Left colon (tissue), 2 donors: Measurements from ENCODE around the gene IL1RAPL2. TPM values are rescaled to one million over a fixed set of nuclear protein-coding genes. Genes with fewer than 3 reads are reported as not detected.

Experiments
- ATAC-seq: fragments of 200-7000 bp; cut with Tn5 transposase; one replicate; pipeline ENCODE4 v1.9.1; 2020; ENCODE audit warnings: mild to moderate bottlenecking, moderate library complexity
- DNase-seq, 2 donors: peaks; one replicate each; pipeline ENCODE4 v3.0.0-alpha.2; 2020
- intact Hi-C, 2 donors: fragments of 100-400 bp; cut with DNase I in 1 of 2; cut with micrococcal nuclease in 1 of 2; formaldehyde crosslinking; loops; one replicate each; pipeline versions ENCODE4 v1.11.2 to v1.14.0; 2022; cut with DNase I, micrococcal nuclease
- total RNA-seq, 2 donors: library from RNA; stranded (reverse); fragmentation: NEBNext Ultra II Directional; extraction: Animal tissue kit (Norgen Biotek cat#: 25700); gene quantifications; one replicate each; pipeline ENCODE4 v1.2.1, GENCODE V29; 2021
- donor health status: DM: no; HTN: no; CAD: no.
- donor health status: DM: yes; HTN: yes; CAD: no.

The IL1RAPL2 gene
- total RNA-seq, 2 donors from 2014 or later = not detected

DNA sequence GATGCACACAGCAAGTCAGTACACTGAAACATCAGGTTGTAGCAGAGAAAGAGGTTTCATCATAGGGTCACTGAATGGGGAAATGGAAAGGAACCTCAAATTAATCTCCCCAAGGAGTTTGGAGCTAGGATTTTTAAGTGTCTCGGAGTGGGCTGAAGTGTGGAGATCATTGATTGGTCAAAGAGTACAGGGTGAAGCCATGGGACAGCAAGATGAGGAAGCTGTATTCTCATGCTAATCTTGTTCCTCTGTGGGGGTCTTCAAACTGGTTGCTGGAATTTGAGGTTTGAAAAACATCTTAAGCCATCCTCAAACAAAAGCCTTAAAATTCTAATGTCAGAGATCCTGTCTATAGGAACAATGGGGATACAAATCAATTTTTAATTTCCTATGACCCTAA lies 733.3 kb downstream of the IL1RAPL2 start:
- ATAC-seq = no peak
- no peak for DNase-seq
- intact Hi-C loops = no loop called here

DNA sequence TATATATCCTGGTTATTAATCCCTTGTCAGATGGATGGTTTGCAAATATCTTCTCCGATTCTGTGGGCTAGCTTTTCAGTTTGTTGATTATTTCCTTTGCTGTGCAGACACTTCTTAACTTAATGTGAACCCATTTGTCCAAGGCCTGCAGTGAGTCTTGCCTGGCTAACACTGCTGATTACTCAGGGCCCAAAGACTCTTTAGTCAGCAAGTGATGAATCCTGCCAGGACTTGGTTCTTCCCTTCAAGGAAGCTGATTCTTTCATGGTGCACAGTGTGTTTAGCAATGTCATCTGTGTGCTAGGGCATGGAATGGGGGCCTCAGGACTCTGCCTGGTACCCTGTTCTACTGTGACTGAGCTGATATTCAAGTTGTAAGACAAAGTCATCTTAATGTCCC lies 736.2 kb downstream of the IL1RAPL2 start:
- intact Hi-C loops = no loop called here
- no peak for ATAC-seq
- DNase-seq = no peak

DNA sequence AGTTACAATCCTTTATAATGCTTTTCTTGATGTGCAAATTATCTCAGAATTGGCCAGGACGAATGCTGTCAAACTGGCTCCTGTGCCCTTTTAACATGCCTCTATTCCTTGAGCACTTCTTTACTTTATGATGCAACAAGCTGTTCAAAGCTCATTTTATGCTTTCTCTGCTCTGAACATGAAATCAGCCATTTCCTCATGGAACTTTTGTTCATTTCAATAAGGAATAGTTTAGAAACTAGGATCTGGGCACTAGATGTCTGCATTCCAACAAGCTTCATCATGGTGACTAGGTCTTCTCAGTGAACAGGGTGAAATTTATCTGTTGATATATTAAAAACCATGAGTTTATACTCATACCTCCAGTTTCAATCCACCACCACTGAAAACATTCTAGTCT lies 741.8 kb downstream of the IL1RAPL2 start:
- ATAC-seq = no peak
- intact Hi-C loops = no loop called here
- DNase-seq = no peak

- intact Hi-C loops = no loop called here
- no peak for DNase-seq
- ATAC-seq = no peak
These were observed 747.6 kb downstream of the IL1RAPL2 start for GRCh38 chrX:105313596-105313995.

- ATAC-seq = no peak
- DNase-seq = no peak
- intact Hi-C loops = no loop called here
These were observed 748.5 kb downstream of the IL1RAPL2 start for GRCh38 chrX:105314458-105314857.

- ATAC-seq = no peak
- no peak for DNase-seq
- intact Hi-C loops = no loop called here
These were observed 749.2 kb downstream of the IL1RAPL2 start for GRCh38 chrX:105315248-105315647.

DNA sequence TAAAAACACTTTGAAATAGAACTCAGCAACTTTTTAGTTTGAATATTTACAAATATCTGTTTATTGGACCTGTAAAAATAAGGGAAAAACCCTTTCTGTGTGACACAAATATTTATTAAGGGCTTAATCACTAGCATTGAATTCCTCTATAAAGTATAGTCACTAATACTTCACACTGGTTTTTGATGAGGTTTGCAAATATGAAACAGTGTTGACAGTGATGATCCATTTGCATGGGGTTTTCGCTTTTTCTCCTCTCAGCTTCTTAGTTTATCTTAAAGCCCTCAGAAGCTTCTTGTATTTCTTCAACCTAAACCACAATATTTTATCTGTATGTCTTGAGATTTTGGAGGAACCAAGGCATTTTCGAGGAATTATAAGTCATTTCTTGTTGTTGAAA lies 751.1 kb downstream of the IL1RAPL2 start:
- DNase-seq = no peak
- intact Hi-C loops = no loop called here
- ATAC-seq = no peak

DNA sequence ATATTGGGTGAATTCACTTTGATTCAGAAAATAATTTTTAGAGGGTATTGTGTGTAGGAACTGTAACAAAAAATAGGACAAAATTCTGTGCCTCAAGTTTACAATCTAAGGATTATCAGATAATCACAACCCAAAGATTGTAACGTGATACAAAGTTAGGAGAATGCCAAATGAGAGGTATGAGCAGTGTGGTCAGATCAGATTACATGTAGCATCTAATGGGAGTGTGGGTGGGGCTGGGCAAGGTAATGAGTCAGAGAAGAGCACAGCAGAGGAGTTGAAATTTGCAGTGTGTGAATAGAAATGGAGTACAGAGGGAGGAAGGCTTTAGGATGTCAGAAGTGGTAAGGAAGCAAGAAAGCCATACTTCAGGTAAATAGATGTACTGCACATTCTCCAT lies 757.9 kb downstream of the IL1RAPL2 start:
- no peak for ATAC-seq
- DNase-seq = no peak
- intact Hi-C loops = no loop called here

DNA sequence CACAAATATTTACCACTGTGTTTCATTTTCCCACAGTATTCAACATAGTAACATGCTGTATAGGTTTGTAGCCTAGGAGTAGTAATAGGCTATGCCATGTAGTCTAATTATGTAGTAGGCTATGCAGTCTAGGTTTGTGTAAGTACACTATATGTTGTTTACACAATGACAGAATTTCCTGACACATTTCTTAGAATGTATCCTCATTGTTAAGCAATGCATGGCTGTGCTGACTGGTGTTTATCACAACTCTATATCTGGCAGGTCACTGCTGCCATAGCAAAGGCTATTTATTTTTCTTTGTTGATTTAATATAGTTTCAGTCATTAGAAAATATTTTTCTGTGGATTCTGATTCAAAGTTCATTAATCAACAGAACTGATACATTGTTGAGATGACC lies 762.8 kb downstream of the IL1RAPL2 start:
- DNase-seq = no peak
- no peak for ATAC-seq
- intact Hi-C loops = no loop called here

DNA sequence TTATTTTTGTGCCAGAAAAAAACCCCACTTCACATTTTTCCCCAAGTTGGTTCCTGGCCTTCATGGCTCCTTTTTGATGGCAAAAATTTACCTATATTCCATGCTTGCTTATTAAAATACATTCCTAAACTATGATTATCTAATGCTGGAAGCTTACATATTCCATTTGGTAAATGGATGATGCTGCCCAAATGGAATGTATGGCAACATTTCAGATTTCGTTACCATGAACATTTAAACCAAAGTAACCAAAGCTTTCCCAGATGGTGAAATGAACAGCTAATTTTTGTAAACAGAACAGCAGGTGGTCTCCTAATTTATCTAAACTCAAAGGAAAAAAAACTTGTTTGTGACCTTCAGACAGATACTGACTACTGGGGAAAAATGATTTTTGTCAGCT lies 765.2 kb downstream of the IL1RAPL2 start:
- intact Hi-C loops = no loop called here
- ATAC-seq = no peak
- DNase-seq = no peak

- intact Hi-C loops = no loop called here
- DNase-seq (no peak), ATAC-seq (no peak)
These were observed 781.4 kb downstream of the IL1RAPL2 start for GRCh38 chrX:105347373-105347772.

- DNase-seq = no peak
- ATAC-seq = no peak
- intact Hi-C loops = no loop called here
These were observed 783.5 kb downstream of the IL1RAPL2 start for GRCh38 chrX:105349476-105349875.

- ATAC-seq = no peak
- intact Hi-C loops = no loop called here
- DNase-seq = no peak
These were observed 809.8 kb downstream of the IL1RAPL2 start for GRCh38 chrX:105375816-105376215.

- intact Hi-C loops = no loop called here
- ATAC-seq (no peak), DNase-seq (no peak)
These were observed 858.7 kb downstream of the IL1RAPL2 start for GRCh38 chrX:105424729-105425128.

GRCh38 chrX:105451401-105451800 lies 885.4 kb downstream of the IL1RAPL2 start:
- DNase-seq (no peak), ATAC-seq (no peak)
- intact Hi-C loops = no loop called here

DNA sequence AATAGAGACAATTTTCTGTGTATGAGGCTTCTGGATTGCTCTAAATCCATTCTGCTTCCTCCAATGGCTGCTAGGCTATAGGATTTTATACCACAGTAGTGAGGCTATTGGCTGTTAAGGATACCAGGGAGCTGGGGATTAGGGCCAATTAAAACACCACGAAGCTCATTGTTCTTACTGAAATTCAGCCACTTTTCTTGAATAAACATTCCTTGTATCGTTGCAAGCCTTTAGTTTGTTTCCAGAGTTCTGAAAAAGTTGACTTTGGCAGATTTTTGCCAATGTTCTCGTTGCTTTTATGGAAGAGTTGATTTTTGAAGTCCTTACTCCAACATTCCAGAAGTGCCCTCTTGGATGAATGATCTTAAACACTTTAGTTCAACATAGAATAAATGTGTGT lies 892.8 kb downstream of the IL1RAPL2 start:
- intact Hi-C loops = no loop called here
- ATAC-seq (no peak), DNase-seq (no peak)

GRCh38 chrX:105460376-105460775 lies 894.4 kb downstream of the IL1RAPL2 start:
- intact Hi-C loops = no loop called here
- DNase-seq = no peak
- ATAC-seq = no peak

GRCh38 chrX:105461016-105461415 lies 895.0 kb downstream of the IL1RAPL2 start:
- intact Hi-C loops = no loop called here
- DNase-seq (no peak), ATAC-seq (no peak)

GRCh38 chrX:105462186-105462585 lies 896.2 kb downstream of the IL1RAPL2 start:
- intact Hi-C loops = no loop called here
- no peak for ATAC-seq
- DNase-seq = no peak

DNA sequence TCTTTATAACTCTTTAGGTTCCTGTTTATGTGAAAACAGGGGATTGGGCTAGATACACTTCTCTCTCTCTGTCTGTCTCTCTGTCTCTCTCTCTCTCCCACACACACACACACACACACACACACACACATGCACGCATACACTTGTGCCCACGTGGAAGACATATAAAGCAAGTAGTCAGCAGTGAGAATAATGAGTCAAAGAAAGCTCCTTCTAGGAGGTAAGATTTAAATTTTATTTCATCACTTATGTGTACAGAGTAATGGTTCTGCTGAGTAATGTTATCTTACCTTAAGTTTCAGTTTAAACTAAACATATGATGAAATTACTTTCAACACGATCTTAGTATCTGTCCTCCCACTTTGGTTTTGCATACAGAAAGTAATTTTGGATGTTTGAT lies 897.5 kb downstream of the IL1RAPL2 start:
- DNase-seq (no peak), ATAC-seq (no peak)
- intact Hi-C loops = no loop called here

- intact Hi-C loops = no loop called here
- ATAC-seq (no peak), DNase-seq (no peak)
These were observed 898.6 kb downstream of the IL1RAPL2 start for GRCh38 chrX:105464618-105465017.

- DNase-seq (no peak), ATAC-seq (no peak)
- intact Hi-C loops = no loop called here
These were observed 902.7 kb downstream of the IL1RAPL2 start for GRCh38 chrX:105468741-105469140.
